Stimulated activated CD4-positive, alpha-beta T cell treated with anti-CD3 and anti-CD28 coated beads, Interleukin-12 subunit alpha, Interleukin-12 subunit beta, amount 100 ng/mL, for 4 hours (primary cell): ENCODE data around the gene VSTM4.

Experiments
- DNase-seq: peaks from one replicate; pipeline ENCODE4 v3.0.0-alpha.2; 2020

VSTM4 gene

DNA sequence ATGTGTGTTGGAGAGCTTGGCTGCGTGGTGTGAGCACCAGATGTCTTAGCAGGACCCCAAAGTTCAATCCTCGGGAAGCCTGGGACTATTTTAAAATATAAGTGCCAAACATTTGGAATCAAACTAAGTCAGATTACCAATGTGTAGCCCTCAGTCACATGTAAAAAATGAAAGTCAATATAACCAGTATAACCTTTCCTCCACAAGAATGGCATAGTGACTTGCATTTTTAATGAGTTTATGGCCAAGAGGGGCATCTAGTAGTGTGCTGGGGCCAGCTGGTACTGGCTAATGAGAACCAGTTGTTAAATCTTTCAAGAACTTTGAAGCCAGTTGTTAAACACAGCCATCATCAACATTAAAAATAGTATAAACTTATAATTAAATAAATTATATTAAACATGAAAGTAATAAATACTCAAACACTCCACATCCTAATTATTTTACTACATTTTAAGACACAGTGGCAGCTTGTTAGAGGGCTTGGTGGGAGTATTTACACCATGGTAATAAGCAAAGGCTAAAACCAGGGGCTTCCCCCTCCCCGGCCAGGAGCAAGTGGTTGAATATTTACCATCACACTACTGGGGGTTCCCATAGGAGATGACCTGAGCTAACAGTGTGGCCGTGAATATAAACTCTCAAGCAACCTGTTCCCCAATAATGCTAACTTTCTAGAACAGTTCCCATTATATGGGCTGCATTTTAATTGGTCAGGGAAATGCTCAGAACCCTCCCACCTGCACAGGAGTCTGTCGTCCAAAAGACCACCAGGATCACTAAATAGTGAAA lies 26.4 kb upstream of the VSTM4 start:
- DNase-seq: no peak

DNA sequence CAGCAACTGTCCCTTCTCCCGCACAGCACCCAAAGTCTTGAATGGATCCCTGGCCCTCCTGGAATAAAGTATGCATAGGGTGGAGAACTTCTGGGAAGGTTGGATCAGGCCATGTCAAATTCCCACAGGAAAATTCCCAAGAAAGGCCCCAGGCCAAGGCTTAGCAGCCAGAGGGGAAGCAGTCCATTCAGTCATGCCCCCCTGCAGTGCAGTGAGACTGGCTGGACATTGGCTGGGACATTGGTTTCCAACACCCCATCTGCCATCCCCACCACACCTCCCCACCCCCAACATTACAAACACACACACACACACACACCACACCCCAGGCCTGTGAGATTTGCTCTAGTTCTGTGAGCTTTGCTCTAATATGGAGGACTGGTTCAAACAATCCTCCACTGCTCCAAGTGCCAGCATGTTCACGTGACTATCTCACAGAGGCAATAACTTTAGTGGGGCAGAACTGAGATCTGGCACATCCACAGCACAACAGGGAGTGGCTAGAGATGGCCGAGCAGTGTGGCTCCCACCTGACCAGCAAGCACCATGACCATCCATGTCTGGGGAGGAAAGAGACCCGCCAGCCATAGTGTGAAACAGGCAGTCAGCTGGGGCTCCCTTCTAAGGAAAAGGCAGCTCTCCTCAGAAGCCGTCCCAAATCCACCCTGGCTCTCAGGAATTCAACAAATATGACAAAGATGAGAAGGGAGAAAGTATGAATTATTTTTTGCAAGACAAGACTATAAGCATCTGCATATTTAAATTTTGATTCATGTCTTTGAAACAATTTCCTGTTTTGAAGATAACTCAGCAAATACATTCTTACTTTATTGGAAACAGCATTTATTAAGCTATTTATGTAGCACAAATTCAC lies 25.2 kb upstream of the VSTM4 start:
- DNase-seq: no peak

DNA sequence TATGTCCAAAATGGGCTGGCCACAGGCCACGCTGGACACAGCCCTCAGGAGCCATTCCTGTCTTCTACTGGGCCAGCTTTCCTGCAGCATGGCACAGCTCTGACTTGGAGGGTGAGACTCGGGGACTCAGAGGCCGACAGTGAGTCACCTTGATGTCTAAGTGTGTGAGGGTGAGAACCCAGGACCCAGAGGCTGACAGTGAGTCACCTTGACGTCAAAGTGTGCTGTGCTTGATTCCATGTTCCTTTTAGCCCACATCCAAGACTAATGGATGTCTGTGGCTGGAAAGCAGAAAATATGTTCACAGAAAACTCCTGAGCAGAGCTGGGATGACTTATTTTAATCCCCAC lies 24.5 kb upstream of the VSTM4 start:
- DNase-seq: no peak

DNA sequence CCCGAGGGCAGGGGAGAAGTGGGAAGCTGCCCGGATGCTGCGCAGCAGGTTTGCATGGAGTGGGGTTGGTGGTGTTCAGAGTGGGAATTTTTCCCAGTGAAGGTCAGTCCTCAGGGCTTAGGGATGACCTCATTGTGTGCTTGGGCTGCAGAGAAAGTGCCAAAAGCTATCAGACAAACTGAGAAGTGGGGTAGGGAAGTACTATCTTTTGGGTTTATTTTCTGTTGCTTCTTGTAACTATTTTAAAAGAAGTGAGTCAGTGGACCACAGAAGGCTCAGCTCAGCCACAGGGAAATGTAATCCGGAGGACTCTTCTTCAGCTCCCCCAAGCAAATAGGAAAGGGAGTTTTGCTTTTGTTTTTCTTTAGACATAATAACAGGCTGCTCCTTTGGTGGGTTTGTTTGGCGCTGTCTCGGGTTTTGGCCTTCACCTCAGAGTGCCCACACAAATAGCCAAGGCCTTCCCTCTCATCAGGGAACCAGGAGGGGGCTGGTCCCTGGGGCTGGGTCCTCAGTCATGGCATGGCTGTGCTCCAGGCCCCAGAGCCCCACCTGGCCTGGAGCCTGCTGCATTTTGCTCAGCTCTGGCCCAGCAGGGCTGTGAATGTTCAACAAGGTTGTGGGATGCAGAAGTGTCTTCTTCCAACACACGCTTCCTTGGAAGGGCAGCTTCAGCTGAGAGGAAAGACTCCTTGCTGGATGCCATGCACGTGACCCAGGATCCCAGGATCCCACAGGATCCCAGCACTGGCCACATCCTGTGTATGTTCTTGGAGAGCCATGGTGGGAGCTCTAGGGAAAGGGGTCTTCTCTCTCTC lies 23.9 kb upstream of the VSTM4 start:
- DNase-seq: no peak

DNA sequence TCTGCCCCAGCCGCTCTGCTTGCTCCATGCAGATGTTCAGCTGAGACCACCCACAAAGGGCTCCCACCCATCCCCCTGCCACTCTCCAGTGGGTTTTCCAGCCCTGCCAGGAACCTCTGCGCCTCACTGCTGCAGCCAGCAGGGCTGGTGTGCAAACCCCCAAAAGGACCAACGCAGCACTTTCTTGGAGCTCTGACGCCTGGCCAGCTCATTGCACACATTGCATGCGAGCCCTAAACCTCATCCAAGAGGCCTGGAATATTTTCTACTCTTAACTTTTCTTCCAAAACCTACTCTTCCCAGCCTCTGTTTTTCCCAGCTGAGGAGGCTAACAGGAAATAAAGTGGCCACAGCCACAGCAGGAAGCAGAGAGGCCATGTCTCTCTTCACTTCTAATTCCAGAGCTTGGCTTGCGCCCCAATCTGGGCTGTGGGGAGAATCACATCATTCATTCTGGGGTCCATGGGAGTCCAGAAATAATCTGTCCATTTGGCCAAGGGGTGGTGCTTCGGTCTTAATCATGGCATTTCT lies 23.1 kb upstream of the VSTM4 start:
- DNase-seq: no peak

DNA sequence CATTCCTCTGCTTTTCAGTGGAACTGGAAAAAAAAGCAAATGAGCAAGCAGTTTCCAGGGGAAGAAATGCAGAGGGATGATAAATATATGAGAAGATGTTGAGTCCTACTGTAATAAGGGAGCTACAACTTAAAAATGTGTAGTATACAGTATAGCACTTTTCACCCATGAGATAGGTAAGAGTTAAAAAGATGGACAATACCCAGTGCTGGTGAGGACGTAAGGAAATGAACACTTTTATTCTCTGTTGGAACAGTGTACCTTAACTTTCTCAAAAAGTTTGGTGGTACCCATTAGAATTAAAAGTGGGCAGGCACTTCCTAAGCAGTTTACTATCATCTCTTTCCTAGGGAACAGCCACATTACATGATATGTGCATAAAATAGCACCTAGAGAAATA lies 21.2 kb upstream of the VSTM4 start:
- no peak for DNase-seq

DNA sequence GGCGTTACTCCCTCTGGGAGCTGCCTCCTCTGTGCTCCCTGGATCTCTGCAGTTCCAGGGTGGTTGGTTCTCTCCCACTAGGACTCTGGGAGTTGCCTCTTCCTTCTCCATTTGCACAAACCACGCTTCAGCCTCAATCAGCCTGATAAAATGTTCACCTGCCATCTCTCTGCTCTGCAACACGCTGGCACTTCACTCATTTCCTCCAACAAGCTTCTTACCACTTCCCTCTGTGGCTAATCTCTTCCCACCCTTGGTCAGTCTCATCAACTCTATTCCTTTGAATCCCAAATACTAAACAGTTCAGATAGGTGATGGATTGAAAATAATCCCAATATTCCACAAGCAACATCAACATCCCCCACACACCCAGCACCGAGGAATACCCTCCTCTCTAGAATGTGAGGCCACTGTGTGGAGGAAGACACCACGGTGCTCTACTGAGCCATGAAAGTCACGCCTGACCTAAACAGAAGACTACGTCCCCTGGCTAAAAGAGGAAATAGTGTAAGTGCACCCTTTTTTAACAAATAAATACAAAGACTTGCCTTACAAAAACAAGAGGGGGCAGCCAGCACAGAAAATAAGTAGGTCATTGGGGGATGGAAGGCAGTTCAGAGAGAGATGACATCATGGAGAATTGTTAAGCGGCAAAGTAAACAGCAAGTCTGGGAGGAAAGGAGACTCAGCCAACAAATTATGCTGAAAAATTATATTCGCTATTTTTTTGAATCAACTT lies 20.4 kb upstream of the VSTM4 start:
- no peak for DNase-seq

DNA sequence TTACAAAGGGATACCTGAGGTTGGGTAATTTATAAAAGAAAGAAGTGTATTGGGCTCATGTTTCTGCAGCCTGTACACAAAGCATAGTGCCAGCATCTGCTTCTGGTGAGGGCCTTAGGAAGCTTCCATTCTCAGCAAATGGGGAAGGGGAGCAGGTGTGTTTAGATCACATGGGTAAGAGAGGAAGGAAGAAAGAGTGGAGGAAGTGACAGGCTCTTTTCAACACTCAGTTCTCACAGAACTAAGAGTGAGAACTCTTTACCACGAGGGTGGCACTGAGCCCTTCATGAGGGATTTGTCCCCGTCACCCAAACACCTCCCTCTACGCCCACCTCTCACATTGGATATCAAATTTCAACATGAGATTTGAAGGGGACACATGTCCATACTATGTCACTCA lies 19.0 kb upstream of the VSTM4 start:
- DNase-seq: no peak

DNA sequence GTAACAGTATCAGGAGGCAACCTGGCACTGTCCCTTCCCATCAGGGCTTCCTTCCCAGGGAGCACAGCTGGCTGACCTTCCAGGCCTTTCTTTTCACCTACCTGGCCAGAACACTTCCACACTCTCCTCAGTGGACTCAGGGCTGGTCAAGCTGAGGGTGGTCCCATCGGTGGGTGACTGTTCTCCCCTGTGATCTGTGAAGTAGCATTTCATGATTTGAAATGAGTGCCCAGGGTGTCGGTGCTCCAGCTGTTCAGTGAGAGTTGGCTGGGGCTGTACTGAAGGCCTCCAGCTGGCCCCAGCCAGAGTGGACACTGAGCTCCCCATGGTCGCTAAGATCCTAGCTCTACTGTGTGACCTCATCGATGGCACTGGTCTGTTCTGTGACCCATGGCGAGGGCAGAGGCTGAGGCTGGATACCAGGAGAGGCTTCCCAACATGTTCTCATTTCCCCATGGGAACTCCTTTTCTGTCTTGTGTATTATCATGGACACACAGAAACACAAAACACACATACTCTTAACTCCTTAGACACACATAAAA lies 18.5 kb upstream of the VSTM4 start, which contains the start of gene FAM170B:
Gene FAM170B (minus strand): TSS at position 316 of the 543 bp plus-strand sequence. CDS start 103 bp downstream, at position 213.
- DNase-seq: no peak

DNA sequence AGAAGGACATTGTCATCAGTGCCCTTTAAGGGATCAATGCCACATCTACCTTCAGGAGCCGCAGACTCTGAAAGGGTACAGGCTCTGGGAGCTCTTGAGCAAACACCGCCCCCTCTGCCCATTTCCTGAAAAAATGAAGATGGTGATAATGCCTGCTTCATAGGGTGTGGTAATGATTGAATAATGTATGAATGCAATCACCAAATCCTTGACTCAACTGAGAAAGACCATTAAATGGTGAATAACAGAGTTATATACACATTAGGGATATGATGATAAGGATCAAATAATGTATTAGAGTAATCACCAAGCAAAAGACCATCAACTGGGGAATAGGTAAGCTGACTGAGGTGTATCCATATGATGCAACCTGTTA lies 17.0 kb upstream of the VSTM4 start:
- no peak for DNase-seq

DNA sequence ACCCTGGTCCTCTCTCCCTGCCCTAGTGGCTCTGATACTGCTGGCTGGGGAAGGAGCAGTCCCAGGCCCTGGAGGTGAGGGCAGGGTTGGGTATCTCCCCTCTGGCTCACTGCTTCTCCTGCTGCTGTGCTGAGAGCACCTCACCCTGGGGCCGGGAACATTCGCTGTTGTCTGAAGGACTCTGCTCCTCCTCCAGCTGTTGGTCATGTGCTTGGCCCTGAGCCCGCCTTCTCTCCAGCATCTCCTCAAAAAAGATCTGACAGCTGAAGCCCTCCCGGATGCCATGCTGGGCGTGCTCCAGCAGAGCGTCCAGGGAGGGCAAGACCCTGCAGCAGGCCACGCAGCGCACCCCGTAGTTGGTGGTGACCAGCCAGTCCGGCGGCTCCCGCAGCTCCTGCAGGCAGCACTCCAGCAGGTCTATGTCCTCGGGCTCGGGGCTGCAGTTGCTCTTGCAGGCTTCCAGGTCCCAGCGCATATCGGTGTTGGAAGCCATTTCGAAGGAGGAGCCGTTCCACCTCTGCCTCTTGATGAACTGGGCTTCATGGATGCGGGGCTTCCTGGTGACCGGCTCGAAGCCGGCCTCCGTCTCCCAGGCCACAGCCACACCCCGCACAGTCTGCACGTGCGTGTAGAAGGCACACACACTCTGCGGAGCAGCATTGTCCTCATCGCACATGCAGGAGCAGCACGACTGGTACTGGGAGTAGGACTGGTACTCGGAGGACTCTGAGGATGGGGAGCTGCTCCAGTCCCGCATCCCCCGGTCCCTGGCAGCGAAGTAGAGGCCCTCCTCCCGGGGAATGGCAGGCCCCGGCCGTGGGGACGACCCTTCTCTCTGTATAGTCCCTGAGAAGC lies 16.4 kb upstream of the VSTM4 start:
- DNase-seq: no peak

DNA sequence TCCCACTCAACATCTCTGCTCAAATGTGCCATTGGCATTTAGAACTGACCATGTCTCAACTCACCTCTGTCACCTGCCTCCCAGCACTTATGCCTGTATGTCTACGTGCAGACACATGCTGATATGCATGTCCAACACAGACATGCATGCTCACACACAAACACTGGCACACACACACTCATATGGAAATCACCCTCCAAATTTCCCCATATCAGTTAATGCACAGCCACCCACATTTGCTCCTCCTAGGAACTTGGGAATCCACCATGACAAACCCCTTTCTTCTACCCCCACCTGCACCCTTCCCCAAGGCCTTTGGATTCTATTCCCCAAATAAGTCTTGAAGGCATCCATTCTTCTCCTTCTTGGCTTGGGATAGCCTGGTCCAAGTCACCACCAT lies 14.1 kb upstream of the VSTM4 start:
- DNase-seq: no peak

DNA sequence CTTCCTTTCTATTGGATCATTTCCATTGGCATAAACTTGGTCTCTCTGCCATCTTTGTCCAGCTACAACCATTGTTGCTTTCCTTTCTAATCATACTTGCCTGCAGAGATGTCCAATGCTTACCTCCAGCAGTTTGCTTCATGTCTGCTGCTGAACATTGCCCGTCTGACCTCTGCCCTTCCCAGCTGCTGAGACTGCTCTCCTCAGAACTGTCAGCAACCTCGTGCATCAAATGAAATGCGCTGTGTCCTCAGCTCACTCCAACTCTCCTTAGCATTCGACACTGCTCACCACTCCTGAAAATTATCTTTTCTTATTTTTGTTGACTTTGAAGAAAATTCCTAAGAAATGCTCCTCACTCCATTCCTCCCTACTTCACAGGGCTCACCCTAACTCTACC lies 13.5 kb upstream of the VSTM4 start:
- no peak for DNase-seq

DNA sequence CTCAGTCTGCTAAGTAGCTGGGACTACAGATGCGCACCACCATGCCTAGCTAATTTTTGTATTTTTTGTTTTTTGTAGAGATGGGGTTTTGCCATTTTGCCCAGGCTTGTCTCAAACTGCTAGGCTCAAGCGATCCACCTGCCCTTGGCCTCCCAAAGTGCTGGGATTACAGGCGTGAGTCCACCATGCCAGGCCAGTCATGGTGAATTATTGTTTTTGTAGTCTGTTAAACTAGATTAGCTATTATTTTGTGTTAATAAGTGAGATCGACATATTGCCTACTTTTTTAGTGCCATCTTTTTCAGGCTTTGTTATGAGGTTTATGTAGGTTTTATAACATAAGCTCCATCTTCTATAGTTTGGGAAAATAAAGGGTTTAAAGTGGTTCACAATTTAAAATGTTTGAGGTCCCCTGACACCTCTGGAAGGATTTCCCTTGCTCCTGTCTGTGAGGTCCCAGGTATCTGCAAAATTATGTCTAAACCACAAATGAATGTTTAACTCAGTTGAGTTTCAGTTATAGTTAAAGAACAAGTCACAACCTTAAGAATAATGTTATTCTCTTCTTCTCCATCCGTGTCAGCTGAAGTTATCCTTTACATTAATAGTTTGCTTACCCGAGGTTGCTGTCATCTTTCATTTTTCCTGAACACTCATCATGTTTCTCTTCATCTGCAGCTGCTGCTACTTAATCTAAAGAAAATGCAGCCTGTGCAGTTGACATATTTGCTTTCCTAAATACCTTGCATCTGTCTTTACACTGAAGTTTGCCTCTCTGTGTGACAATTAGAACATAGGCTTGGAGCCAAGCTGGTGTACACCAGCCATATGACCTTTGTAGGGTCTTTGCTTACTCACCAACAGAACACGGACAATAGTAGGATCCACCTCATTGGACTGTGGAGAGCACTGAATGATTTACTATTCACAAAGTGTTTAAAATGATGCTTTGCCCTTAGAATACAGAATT lies 8.9 kb upstream of the VSTM4 start:
- DNase-seq: no peak

DNA sequence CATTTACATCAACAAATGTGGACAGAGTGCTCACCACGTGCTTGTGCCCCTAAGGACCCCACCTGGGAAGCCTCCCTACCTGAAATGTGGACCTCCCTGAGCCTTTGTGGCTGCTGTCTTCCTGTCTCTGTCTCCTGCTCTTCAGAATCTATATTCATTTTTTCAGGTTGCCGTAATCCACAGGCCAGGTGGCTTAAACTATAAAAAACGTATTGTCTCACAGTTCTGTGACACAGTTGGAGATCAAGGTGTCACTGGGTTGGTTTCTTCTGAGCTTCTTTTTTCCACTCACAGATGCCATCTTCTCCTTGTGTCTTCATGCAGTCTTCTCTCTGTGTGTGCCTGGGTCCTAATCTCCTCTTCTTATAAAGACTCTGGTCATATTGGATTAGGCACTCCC lies 5.6 kb upstream of the VSTM4 start:
- no peak for DNase-seq

DNA sequence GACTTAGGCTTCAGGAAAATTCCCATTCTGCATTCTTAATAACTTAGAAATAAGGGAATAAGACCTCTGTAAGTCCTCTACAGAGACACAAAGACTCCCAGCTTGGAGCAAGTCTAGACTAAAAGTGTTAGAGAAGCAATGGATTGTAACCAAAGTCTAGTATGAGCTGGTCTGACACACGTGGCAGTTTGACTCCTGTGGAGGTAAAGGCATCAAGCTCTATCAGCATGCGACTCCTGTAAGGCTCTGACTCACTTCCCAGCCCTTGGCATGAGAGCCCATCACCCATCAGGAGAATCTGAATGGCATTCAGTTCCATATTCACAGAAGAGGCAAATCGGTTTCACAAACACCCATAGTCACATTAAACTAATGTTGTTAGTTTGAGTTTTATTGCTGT lies 4.4 kb upstream of the VSTM4 start:
- no peak for DNase-seq

DNA sequence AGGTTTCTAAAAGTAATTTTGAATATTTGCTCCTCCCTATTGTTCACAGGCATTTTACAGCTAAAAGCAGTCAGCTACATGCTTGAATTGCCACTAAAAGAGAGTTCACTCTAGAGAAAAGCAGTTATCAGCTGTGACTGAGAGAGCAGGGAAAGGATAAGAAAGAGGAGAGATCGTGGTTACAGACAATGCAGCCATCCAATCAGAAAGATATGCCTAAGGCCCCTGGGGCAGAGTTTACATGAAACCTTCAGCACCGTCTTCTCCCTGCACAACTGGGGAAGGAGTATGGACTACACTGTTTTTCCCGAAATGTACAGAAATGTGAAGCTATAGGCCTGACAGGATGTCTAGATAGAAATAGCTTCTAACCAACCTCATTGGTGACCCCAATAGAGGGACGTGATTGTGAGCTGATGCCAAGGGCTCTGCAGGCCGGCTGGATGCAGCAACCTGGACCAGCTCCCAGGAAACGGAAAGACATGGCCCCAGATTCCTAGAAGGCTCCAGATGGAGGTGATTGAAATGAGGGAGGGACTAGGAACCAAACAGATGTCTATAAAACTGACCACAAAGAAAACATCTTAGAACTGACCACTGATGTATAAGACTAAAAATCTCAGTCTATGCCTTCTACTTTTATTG lies 3.2 kb upstream of the VSTM4 start:
- DNase-seq: no peak

DNA sequence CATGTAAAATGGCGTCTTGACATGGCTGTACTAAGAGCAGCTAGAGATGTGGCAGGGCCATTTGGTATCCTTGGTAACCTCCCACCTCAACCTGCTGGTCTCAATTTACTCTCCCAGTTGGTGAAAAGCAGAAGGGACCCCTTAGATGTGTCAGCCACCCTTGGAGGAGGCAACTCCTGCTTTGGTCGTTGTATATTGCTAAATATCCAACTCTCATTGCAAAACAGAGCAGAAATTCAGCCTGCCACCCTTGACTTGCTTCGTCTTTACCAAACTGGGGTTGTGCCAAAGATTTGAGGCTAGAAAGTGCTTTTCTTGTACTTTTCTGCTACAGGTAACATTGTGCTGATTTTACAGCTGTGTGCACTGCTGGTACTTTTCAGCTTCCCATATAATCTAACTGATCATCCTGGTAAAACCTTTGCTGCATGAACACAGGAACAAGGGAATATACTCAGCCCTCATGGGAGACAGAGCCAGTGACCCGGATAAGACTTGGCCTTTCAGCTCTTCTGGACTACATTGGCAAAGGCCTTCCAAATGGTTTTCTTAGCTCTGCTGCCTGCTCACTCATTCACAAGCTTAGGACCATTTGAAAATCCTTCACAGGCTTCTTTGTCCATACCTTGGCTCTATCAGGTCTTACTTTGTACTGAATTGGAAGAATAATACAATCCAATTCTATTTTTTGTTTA lies 2.2 kb upstream of the VSTM4 start:
- no peak for DNase-seq
